HG02759 (cell line): ENCODE data around the gene MAGEA9B.
"Not testable (repeated sequence)": the region's sequence is repeated elsewhere in the genome, so short reads cannot be mapped to it uniquely, and the experiment has no call there.

Experiments used
- ATAC-seq: cut with Tn5 transposase; IDR thresholded peaks from one replicate; pipeline ENCODE4 v1.9.1; 2021; ENCODE audit warnings: mild to moderate bottlenecking, moderate library complexity; ENCODE audit not compliant: unreplicated experiment

MAGEA9B gene

DNA sequence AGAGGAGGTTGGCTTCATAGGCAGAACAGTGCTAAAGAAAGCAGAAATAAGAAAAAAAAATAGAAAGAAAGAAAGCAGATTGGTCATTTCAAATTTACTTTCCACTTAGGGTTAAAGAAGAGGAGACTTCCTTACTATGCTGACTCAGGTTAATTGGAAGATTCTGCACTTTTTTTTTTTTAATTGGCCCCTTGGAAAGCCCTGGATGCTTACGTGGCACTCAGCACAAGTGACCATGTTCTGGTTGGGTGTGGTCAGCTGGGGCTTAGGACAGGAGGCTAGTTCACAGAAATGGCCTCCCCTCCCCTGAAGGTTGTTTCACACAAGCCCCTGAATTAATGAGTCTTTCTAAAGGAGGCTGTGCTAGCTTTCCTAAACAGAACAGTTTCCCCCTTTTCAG is 14.5 kb downstream of the MAGEA9B start:
- ATAC-seq, result no peak

GRCh38 chrX:149571770-149572169 is 15.5 kb downstream of the MAGEA9B start:
- ATAC-seq, result no peak

GRCh38 chrX:149570668-149571067 is 16.6 kb downstream of the MAGEA9B start:
- ATAC-seq, result no peak

DNA sequence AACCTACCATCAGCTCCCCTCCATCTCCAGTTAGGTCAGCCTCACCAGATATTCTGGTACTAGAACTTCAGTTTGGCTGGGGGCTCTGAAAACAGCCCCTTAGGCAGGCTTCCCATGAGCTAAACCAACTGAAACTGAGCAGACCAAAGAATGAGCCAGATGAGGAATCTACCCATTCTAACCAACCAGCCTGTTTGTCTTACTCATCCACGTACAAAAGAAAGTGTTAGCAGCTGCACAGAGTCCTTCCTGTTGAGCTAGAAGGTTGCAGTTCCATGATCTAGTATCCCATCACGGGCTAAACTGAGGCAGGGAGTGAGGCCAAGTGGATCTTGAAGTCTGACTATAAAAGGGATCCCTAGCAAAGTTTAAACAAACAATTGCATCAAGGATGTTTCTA is 17.5 kb downstream of the MAGEA9B start:
- no peak for ATAC-seq

GRCh38 chrX:149568701-149569296 is 18.5 kb downstream of the MAGEA9B start:
- no peak for ATAC-seq

GRCh38 chrX:149567621-149568417 is 19.4 kb downstream of the MAGEA9B start:
- ATAC-seq, result no peak

GRCh38 chrX:149563359-149563758 is 23.9 kb downstream of the MAGEA9B start:
- no peak for ATAC-seq

GRCh38 chrX:149555251-149555650 is 32.0 kb downstream of the MAGEA9B start:
- ATAC-seq, result not testable (repeated sequence)

DNA sequence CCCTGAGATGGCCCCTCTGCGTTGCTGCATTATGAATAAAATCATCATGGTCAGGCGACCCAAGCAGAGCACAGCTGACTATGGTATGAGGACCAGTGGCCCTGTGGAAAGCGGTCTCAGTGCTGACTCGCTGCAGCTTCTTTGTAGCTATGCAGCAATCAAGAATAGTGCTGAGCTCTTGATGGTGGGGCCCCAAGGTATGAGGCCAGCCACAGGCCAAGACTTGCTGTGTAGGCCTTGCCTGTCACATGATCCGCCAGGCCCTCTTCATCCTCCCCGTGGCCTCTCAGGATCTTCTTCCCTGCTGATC is 35.4 kb downstream of the MAGEA9B start:
- ATAC-seq, result not testable (repeated sequence)

- ATAC-seq, result peak; percentile 51
Observed at GRCh38 chrX:149551245-149551938, 35.9 kb downstream of the MAGEA9B start.

DNA sequence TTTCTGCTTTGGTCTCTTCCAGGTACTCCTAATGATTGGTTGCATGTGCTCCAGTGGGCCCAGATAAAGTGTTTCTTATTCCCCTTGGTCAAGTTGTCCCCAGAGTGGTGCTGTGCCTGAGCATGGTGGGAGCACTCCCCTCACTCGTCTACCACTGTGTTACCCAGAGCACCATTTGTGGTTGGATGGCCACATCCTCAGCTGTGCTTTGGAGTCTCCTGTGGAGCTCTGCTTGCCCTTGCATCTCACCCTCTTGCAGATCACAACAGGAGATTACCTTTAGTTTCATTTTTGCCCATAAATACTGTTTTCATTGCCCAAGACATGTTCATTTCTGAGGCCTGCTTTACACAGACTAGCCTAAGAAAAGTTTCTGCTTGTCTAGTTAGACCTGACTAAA is 36.8 kb downstream of the MAGEA9B start:
- not testable (repeated sequence) for ATAC-seq

DNA sequence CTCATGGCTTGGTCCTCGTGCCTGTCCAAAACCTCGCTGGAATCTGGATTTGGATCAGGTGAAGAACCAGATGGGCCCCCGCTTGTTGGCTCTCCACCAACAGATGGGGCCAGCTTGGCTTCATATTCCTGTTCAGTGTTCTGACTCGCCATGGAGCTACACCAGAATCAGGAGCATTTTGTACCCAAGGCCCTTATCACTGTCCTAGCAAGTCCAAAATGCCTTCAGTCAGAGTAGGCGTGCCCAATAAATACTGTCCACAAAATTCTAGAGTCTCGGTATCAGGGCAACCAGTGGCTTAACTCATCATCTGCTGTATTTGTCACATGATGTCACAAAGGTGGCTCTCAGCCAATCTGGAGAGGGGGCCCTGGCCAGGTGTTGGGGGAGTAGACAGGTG is 37.6 kb downstream of the MAGEA9B start, which contains the start of gene HSFX3:
HSFX3 (minus strand) TSS at position 224 of the 400 bp plus-strand sequence; CDS start at position 152, 72 bp downstream.
- ATAC-seq, result not testable (repeated sequence)

DNA sequence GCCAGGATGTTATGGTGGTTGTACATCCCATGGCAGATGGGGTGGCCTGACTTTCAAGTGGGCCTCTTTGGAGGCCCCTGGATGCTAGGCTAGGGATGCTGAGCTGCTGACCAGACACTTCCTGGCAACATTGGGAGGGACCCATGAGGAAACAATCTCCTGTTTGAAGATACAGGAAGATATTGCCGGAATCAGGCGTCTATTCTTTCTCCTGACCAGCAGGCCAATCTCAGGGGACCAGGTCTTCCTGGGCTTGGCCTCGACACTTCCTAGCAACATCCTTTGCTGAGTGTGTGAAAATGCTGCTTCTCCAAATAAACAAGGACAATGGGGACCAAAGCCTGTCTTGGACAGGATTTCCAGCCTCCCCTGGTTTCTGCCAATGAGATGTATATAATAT is 39.5 kb downstream of the MAGEA9B start:
- not testable (repeated sequence) for ATAC-seq

DNA sequence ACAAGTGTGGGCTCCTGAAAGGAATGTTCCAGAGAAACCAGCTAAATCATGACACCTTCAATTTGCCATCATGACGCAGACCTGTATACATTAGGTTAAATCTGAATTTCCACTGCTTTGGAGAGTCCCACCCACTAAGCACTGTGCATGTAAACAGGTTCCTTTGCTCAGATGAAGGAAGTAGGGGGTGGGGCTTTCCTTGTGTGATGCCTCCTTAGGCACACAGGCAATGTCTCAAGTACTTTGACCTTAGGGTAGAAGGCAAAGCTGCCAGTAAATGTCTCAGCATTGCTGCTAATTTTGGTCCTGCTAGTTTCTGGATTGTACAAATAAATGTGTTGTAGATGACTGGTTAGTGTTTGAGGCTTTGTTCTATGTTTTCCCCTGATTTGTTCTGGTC is 40.3 kb downstream of the MAGEA9B start:
- not testable (repeated sequence) for ATAC-seq

GRCh38 chrX:149545545-149546543 is 41.4 kb downstream of the MAGEA9B start:
- ATAC-seq, result peak; percentile 59

- ATAC-seq, result no peak
Observed at GRCh38 chrX:149541521-149542047, 45.7 kb downstream of the MAGEA9B start.

- peak; percentile 77 for ATAC-seq
Observed at GRCh38 chrX:149540621-149541520, 46.4 kb downstream of the MAGEA9B start, which contains the start of gene EOLA1. Gene EOLA1, plus strand, starts transcription at chrX:149541012. Its CDS starts 4,619 bp downstream, at chrX:149545631.

- peak; percentile 1 for ATAC-seq
Observed at GRCh38 chrX:149540131-149540620, 47.1 kb downstream of the MAGEA9B start.
